ENCODE measurements around the gene MTMR1.

Gene MTMR1

DNA sequence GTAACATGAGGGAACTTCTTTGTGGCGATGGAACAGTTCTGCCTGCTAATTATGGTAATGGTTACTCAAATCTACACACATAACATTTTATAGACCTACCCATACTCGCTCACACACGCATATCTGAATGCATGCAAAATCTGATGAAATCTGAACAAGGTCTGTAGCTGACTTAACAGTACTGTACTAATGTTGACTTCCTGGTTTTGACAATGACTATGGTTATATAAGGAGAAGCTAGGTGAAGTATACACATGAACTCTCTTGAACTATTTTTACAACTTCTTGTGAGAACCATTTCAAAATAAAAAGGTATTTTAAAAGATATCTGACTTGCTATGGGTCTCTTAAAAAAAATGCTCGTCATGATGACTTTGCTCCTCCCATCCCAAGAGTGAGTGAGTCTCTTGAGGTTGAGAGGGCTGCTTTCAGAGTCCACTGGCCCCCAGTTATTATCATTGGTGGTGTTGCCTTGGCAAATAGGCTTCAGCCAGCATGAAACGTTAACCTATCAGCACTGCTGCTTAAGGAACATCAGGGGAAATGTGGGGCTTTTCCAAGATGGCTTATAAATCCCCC is 99.8 kb downstream of the MTMR1 start:
- DNase-seq = no peak

DNA sequence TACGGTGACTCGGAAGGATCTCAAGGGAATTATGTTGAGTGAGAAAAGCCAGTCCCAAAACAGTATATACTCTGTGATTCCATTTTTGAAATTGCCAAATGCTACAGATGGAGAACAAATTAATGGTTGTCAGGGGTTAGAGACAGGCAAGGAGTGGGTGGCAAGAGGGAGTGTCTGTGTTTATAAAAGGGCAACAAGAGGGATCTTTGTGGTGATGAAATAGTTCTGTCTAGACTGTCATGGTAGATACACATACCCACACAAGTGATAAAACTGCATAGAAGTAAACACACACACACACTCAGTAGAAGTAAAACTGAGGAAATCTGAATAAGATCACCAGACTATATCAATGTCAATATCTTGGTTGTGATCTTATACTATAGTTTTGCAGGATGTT is 112.5 kb downstream of the MTMR1 start:
- no peak for DNase-seq

DNA sequence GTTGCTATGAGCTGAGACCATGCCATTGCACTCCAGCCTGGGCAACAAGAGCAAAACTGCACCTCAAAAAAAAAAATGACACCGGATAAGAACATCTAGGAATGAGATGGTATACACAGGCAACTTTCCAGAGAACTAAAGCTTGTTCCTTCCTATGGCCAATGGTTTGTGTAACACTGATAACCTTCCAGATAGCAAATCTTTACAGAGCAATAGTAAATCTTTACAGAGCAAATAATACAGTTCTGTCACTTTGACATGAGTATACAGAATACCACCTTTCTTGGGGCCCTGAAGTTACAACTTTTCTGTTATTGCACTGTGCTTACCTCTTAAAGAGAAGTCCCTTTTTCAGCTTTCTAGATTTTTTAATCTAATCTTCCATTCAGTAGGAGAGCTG is 113.6 kb downstream of the MTMR1 start:
- no peak for DNase-seq

DNA sequence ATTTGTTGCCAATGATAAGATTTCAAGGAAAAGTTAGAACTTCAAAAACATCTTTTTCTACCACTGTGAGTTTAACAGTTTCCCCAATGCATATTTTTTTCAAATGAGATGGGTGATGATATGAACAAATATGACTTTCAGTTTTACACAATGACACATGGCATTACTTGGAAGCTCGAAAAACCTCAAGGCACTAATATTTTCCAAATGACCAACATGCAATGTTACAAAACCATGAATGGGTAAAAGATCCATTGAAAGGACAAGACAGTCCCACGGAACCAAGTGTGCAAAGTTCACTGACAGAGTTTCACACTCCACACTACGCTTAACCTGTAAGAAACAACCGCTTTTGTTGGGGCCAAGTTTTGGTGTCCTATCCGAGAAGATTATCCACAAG is 120.7 kb downstream of the MTMR1 start:
- DNase-seq = no peak
